Measurements from ENCODE around the gene PDE6D.

GRCh38 chr2:231687133-231687852 lies 93.8 kb downstream of the PDE6D start:
- TF ChIP-seq CTCF (IDR thresholded peaks at IDR 0.05) (peak in 1 of 3 donors; percentile 37), POLR2A (IDR thresholded peaks at IDR 0.05) (no peak), POLR2AphosphoS5 (IDR thresholded peaks at IDR 0.05) (no peak)
